H9 (cell line): Measurements from ENCODE around the gene C1QTNF3. TPM values are rescaled to one million over a fixed set of nuclear protein-coding genes. Genes with fewer than 3 reads are reported as not detected.

Experiments used
- DNase-seq: peaks from one replicate; pipeline ENCODE4 v3.0.0-alpha.2; 2017
- H2AFZ ChIP-seq: one replicate; pipeline ENCODE4 v1.6.1; 2013; ENCODE audit warnings: mild to moderate bottlenecking, low read length, control low read depth, moderate library complexity
- H2AK5ac ChIP-seq: 2 replicates; pipeline ENCODE4 v1.6.1; 2013; ENCODE audit warnings: low read length, control low read depth, mixed read lengths; ENCODE audit not compliant: insufficient read length
- H2BK120ac ChIP-seq: one replicate; pipeline ENCODE4 v1.6.1; 2013; ENCODE audit warnings: low read depth, mild to moderate bottlenecking, low read length, control low read depth, inconsistent platforms; ENCODE audit not compliant: poor library complexity, severe bottlenecking
- H2BK12ac ChIP-seq: 2 replicates; pipeline ENCODE4 v1.6.1; 2013; ENCODE audit warnings: low read length, control low read depth, mixed read lengths, low read depth; ENCODE audit not compliant: insufficient read length
- H2BK15ac ChIP-seq: 2 replicates; pipeline ENCODE4 v1.6.1; 2013; ENCODE audit warnings: low read depth, low read length, control low read depth
- H2BK20ac ChIP-seq: one replicate; pipeline ENCODE4 v1.6.1; 2013; ENCODE audit warnings: low read depth, mild to moderate bottlenecking, low read length, control low read depth, inconsistent platforms; ENCODE audit not compliant: poor library complexity, severe bottlenecking
- H2BK5ac ChIP-seq: 2 replicates; pipeline ENCODE4 v1.6.1; 2013; ENCODE audit warnings: low read length, control low read depth, mixed read lengths; ENCODE audit not compliant: insufficient read length
- H3K14ac ChIP-seq: 2 replicates; pipeline ENCODE4 v1.6.1; 2013; ENCODE audit warnings: low read length, control low read depth; ENCODE audit not compliant: insufficient read depth
- H3K18ac ChIP-seq: 2 replicates; pipeline ENCODE4 v1.6.1; 2013; ENCODE audit warnings: low read depth, mild to moderate bottlenecking, mixed read lengths, low read length, control low read depth; ENCODE audit not compliant: insufficient read length
- H3K23ac ChIP-seq: 2 replicates; pipeline ENCODE4 v1.6.1; 2013; ENCODE audit warnings: low read length, control low read depth, mixed read lengths, low read depth; ENCODE audit not compliant: insufficient read length
- H3K23me2 ChIP-seq: 2 replicates; pipeline ENCODE4 v1.6.1; 2013; ENCODE audit warnings: low read depth, mild to moderate bottlenecking, mixed read lengths, low read length, control low read depth; ENCODE audit not compliant: insufficient read length, poor library complexity, severe bottlenecking
- H3K27ac ChIP-seq: 2 replicates; pipeline ENCODE4 v1.5.1; 2013; ENCODE audit warnings: low read length, control low read depth, mixed read lengths, low read depth; ENCODE audit not compliant: insufficient read length
- H3K27me3 ChIP-seq: 2 replicates; pipeline ENCODE4 v1.6.1; 2013; ENCODE audit warnings: low read length, control low read depth, inconsistent platforms; ENCODE audit not compliant: insufficient read depth
- H3K4ac ChIP-seq: 2 replicates; pipeline ENCODE4 v1.6.1; 2013; ENCODE audit warnings: low read depth, mild to moderate bottlenecking, control low read depth, inconsistent platforms, low read length, moderate library complexity
- H3K4me1 ChIP-seq: 2 replicates; pipeline ENCODE4 v1.6.1; 2013; ENCODE audit warnings: low read length, control low read depth, inconsistent platforms; ENCODE audit not compliant: insufficient read depth
- H3K4me2 ChIP-seq: 2 replicates; pipeline ENCODE4 v1.6.1; 2013; ENCODE audit warnings: low read length, control low read depth, mixed read lengths; ENCODE audit not compliant: insufficient read length, insufficient read depth
- H3K56ac ChIP-seq: 2 replicates; pipeline ENCODE4 v1.6.1; 2013; ENCODE audit warnings: low read depth, mild to moderate bottlenecking, mixed read lengths, low read length, control low read depth; ENCODE audit not compliant: insufficient read length
- H3K79me1 ChIP-seq: 2 replicates; pipeline ENCODE4 v1.6.1; 2013; ENCODE audit warnings: low read depth, mild to moderate bottlenecking, moderate library complexity, low read length, control low read depth, inconsistent platforms; ENCODE audit not compliant: insufficient read depth, poor library complexity, severe bottlenecking
- H3K79me2 ChIP-seq: 2 replicates; pipeline ENCODE4 v1.6.1; 2013; ENCODE audit warnings: low read length, control low read depth, inconsistent platforms; ENCODE audit not compliant: insufficient read depth
- H3K9ac ChIP-seq: 2 replicates; pipeline ENCODE4 v1.6.1; 2013; ENCODE audit warnings: low read length, control low read depth, mixed read lengths; ENCODE audit not compliant: insufficient read length; ENCODE audit errors: extremely low read depth
- H3K9me3 ChIP-seq: one replicate; pipeline ENCODE4 v1.6.1; 2013; ENCODE audit warnings: low read depth, low read length, inconsistent platforms; ENCODE audit not compliant: control insufficient read depth
- H3T11ph ChIP-seq: one replicate; pipeline ENCODE4 v1.6.1; 2013; ENCODE audit warnings: mild to moderate bottlenecking, low read length, control low read depth, inconsistent platforms
- H4K20me1 ChIP-seq: one replicate; pipeline ENCODE4 v1.6.1; 2013; ENCODE audit not compliant: control insufficient read depth, insufficient read length, insufficient read depth
- H4K5ac ChIP-seq: 2 replicates; pipeline ENCODE4 v1.6.1; 2013; ENCODE audit warnings: low read depth, mild to moderate bottlenecking, mixed read lengths, low read length, control low read depth; ENCODE audit not compliant: insufficient read length
- H4K8ac ChIP-seq: replicated peaks from 2 replicates; pipeline ENCODE4 v1.6.1; 2013; ENCODE audit warnings: low read length, control low read depth, mixed read lengths, low read depth; ENCODE audit not compliant: insufficient read length
- H4K91ac ChIP-seq: 2 replicates; pipeline ENCODE4 v1.6.1; 2013; ENCODE audit warnings: low read depth, mild to moderate bottlenecking, moderate library complexity, mixed read lengths, low read length, control low read depth; ENCODE audit not compliant: insufficient read length
- H3K27ac Mint-ChIP-seq, 3 experiments: 2 replicates in 2 of 3; 3 replicates in 1 of 3; pipeline ENCODE4 v1.8.0; 2020 to 2021; ENCODE audit warnings: mixed read lengths in 3 of 3, mild to moderate bottlenecking in 1 of 3, moderate library complexity in 1 of 3
- H3K27me3 Mint-ChIP-seq: 2 replicates; pipeline ENCODE4 v1.8.0; 2021; ENCODE audit warnings: low read depth, mild to moderate bottlenecking, moderate library complexity, mixed read lengths
- H3K36me3 Mint-ChIP-seq, 3 experiments: 2 replicates in 2 of 3; 3 replicates in 1 of 3; pipeline ENCODE4 v1.8.0; 2020 to 2021; ENCODE audit warnings: low read depth in 3 of 3, mixed read lengths in 3 of 3; ENCODE audit not compliant: insufficient read depth in 1 of 3
- H3K4me1 Mint-ChIP-seq, 2 experiments: 2 replicates each; pipeline ENCODE4 v1.8.0; 2020; ENCODE audit warnings: mixed read lengths in 2 of 2
- H3K4me3 Mint-ChIP-seq, 2 experiments: 2 replicates in 1 of 2; 3 replicates in 1 of 2; pipeline ENCODE4 v1.8.0; 2020 to 2021; ENCODE audit warnings: mild to moderate bottlenecking in 2 of 2, mixed read lengths in 2 of 2, moderate library complexity in 1 of 2
- H3K9me3 Mint-ChIP-seq, 2 experiments: 2 replicates in 1 of 2; 3 replicates in 1 of 2; pipeline ENCODE4 v1.8.0; 2020; ENCODE audit warnings: mild to moderate bottlenecking in 2 of 2, mixed read lengths in 2 of 2, moderate library complexity in 1 of 2
- CTCF ChIP-seq: fragments of 200-600 bp; sonication (generic); conservative IDR thresholded peaks from 3 replicates; pipeline ENCODE4 v1.8.0; 2021; ENCODE audit warnings: antibody characterized with exemption, mild to moderate bottlenecking
- WGBS: extraction: QIAGEN DNeasy Blood & Tissue Kit; methylation state at CpG from one replicate; pipeline ENCODE4 v1.1.7; 2013; ENCODE audit warnings: missing lambda C conversion rate, low lambda C conversion rate, mixed read lengths; ENCODE audit not compliant: insufficient read length; ENCODE audit errors: extremely low coverage; 5-methylcytosine and 5-hydroxymethylcytosine counted together
- total RNA-seq: library from RNA; stranded (reverse); gene quantifications from 2 replicates; pipeline ENCODE4 v1.2.1, GENCODE V29; 2021

Gene C1QTNF3
- total RNA-seq, 1 experiment from 2014 or later, result 1.1 TPM

DNA sequence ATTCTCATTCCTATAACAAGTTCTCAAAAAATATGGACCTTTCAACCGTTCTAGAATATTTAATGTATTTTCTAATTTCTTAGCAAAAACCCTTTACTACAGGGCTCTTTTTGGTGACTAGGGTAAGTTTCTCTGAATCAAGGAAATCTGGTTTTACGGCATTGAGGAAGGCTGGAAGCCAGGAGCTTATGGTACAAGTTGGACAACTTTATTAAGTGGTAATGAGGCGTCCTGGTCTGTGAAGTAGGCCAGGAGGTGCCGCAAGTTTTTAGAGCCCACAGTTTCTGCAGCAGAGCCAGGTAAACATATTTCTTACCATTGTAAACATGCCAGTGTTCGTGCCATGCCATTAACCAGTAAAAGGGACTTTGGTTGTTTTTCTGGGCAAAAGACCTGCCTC lies 14.6 kb upstream of the C1QTNF3 start:
- Histone ChIP-seq H2AFZ (no peak overlapping the region), H2AK5ac (no peak overlapping the region), H3K18ac (no peak overlapping the region), H3K79me1 (no peaks in the 10 kb centered on the region), H3K4me1 (no peaks in the 10 kb centered on the region), H3K56ac (no peak overlapping the region), H3K9ac (no peak overlapping the region), H4K5ac (no peak overlapping the region), H3K4ac (no peak overlapping the region), H3K9me3 (no peaks in the 10 kb centered on the region), H2BK120ac (no peak overlapping the region), H2BK15ac (no peak overlapping the region), H3K4me2 (no peak overlapping the region), H3K23me2 (no peaks in the 10 kb centered on the region), H3K23ac (no peak overlapping the region), H4K91ac (no peak overlapping the region), H4K8ac (no peak overlapping the region), H3K27ac (no peak overlapping the region), H3K79me2 (no peaks in the 10 kb centered on the region), H2BK20ac (no peak overlapping the region), H3T11ph (no peak overlapping the region), H3K14ac (no peak overlapping the region), H2BK5ac (no peak overlapping the region), H2BK12ac (no peak overlapping the region), H3K27me3 (no peaks in the 10 kb centered on the region), H4K20me1 (no peaks in the 10 kb centered on the region)
- TF ChIP-seq CTCF, result no peak
- Mint-ChIP-seq H3K27me3 (no peaks in the 10 kb centered on the region), H3K36me3 (peaks cover 17 to 25% (median 25%) of the 10 kb centered on the region in 3 experiments), H3K9me3 (peaks cover 8 to 15% of the 10 kb centered on the region in 2 experiments), H3K27ac (no peak overlapping the region), H3K4me3 (no peak overlapping the region), H3K4me1 (no peaks in the 10 kb centered on the region)
- no CpG with 5 or more reads among the region's 5 CpGs for WGBS
- DNase-seq, result no peak
